H9 (cell line): ENCODE results near the gene AGPAT1. TPM values are rescaled to one million over a fixed set of nuclear protein-coding genes. Genes with fewer than 3 reads are reported as not detected.

Experiments used
- DNase-seq: peaks from one replicate; pipeline ENCODE4 v3.0.0-alpha.2; 2017
- H2AFZ ChIP-seq: one replicate; pipeline ENCODE4 v1.6.1; 2013; ENCODE audit warnings: mild to moderate bottlenecking, low read length, control low read depth, moderate library complexity
- H2AK5ac ChIP-seq: 2 replicates; pipeline ENCODE4 v1.6.1; 2013; ENCODE audit warnings: low read length, control low read depth, mixed read lengths; ENCODE audit not compliant: insufficient read length
- H2BK120ac ChIP-seq: one replicate; pipeline ENCODE4 v1.6.1; 2013; ENCODE audit warnings: low read depth, mild to moderate bottlenecking, low read length, control low read depth, inconsistent platforms; ENCODE audit not compliant: poor library complexity, severe bottlenecking
- H2BK12ac ChIP-seq: 2 replicates; pipeline ENCODE4 v1.6.1; 2013; ENCODE audit warnings: low read length, control low read depth, mixed read lengths, low read depth; ENCODE audit not compliant: insufficient read length
- H2BK15ac ChIP-seq: 2 replicates; pipeline ENCODE4 v1.6.1; 2013; ENCODE audit warnings: low read depth, low read length, control low read depth
- H2BK20ac ChIP-seq: one replicate; pipeline ENCODE4 v1.6.1; 2013; ENCODE audit warnings: low read depth, mild to moderate bottlenecking, low read length, control low read depth, inconsistent platforms; ENCODE audit not compliant: poor library complexity, severe bottlenecking
- H2BK5ac ChIP-seq: 2 replicates; pipeline ENCODE4 v1.6.1; 2013; ENCODE audit warnings: low read length, control low read depth, mixed read lengths; ENCODE audit not compliant: insufficient read length
- H3K14ac ChIP-seq: 2 replicates; pipeline ENCODE4 v1.6.1; 2013; ENCODE audit warnings: low read length, control low read depth; ENCODE audit not compliant: insufficient read depth
- H3K18ac ChIP-seq: 2 replicates; pipeline ENCODE4 v1.6.1; 2013; ENCODE audit warnings: low read depth, mild to moderate bottlenecking, mixed read lengths, low read length, control low read depth; ENCODE audit not compliant: insufficient read length
- H3K23ac ChIP-seq: 2 replicates; pipeline ENCODE4 v1.6.1; 2013; ENCODE audit warnings: low read length, control low read depth, mixed read lengths, low read depth; ENCODE audit not compliant: insufficient read length
- H3K23me2 ChIP-seq: 2 replicates; pipeline ENCODE4 v1.6.1; 2013; ENCODE audit warnings: low read depth, mild to moderate bottlenecking, mixed read lengths, low read length, control low read depth; ENCODE audit not compliant: insufficient read length, poor library complexity, severe bottlenecking
- H3K27ac ChIP-seq: 2 replicates; pipeline ENCODE4 v1.5.1; 2013; ENCODE audit warnings: low read length, control low read depth, mixed read lengths, low read depth; ENCODE audit not compliant: insufficient read length
- H3K27me3 ChIP-seq: 2 replicates; pipeline ENCODE4 v1.6.1; 2013; ENCODE audit warnings: low read length, control low read depth, inconsistent platforms; ENCODE audit not compliant: insufficient read depth
- H3K4ac ChIP-seq: 2 replicates; pipeline ENCODE4 v1.6.1; 2013; ENCODE audit warnings: low read depth, mild to moderate bottlenecking, control low read depth, inconsistent platforms, low read length, moderate library complexity
- H3K4me1 ChIP-seq: 2 replicates; pipeline ENCODE4 v1.6.1; 2013; ENCODE audit warnings: low read length, control low read depth, inconsistent platforms; ENCODE audit not compliant: insufficient read depth
- H3K4me2 ChIP-seq: 2 replicates; pipeline ENCODE4 v1.6.1; 2013; ENCODE audit warnings: low read length, control low read depth, mixed read lengths; ENCODE audit not compliant: insufficient read length, insufficient read depth
- H3K56ac ChIP-seq: 2 replicates; pipeline ENCODE4 v1.6.1; 2013; ENCODE audit warnings: low read depth, mild to moderate bottlenecking, mixed read lengths, low read length, control low read depth; ENCODE audit not compliant: insufficient read length
- H3K79me1 ChIP-seq: 2 replicates; pipeline ENCODE4 v1.6.1; 2013; ENCODE audit warnings: low read depth, mild to moderate bottlenecking, moderate library complexity, low read length, control low read depth, inconsistent platforms; ENCODE audit not compliant: insufficient read depth, poor library complexity, severe bottlenecking
- H3K79me2 ChIP-seq: 2 replicates; pipeline ENCODE4 v1.6.1; 2013; ENCODE audit warnings: low read length, control low read depth, inconsistent platforms; ENCODE audit not compliant: insufficient read depth
- H3K9ac ChIP-seq: 2 replicates; pipeline ENCODE4 v1.6.1; 2013; ENCODE audit warnings: low read length, control low read depth, mixed read lengths; ENCODE audit not compliant: insufficient read length; ENCODE audit errors: extremely low read depth
- H3K9me3 ChIP-seq: one replicate; pipeline ENCODE4 v1.6.1; 2013; ENCODE audit warnings: low read depth, low read length, inconsistent platforms; ENCODE audit not compliant: control insufficient read depth
- H3T11ph ChIP-seq: one replicate; pipeline ENCODE4 v1.6.1; 2013; ENCODE audit warnings: mild to moderate bottlenecking, low read length, control low read depth, inconsistent platforms
- H4K20me1 ChIP-seq: one replicate; pipeline ENCODE4 v1.6.1; 2013; ENCODE audit not compliant: control insufficient read depth, insufficient read length, insufficient read depth
- H4K5ac ChIP-seq: 2 replicates; pipeline ENCODE4 v1.6.1; 2013; ENCODE audit warnings: low read depth, mild to moderate bottlenecking, mixed read lengths, low read length, control low read depth; ENCODE audit not compliant: insufficient read length
- H4K8ac ChIP-seq: replicated peaks from 2 replicates; pipeline ENCODE4 v1.6.1; 2013; ENCODE audit warnings: low read length, control low read depth, mixed read lengths, low read depth; ENCODE audit not compliant: insufficient read length
- H4K91ac ChIP-seq: 2 replicates; pipeline ENCODE4 v1.6.1; 2013; ENCODE audit warnings: low read depth, mild to moderate bottlenecking, moderate library complexity, mixed read lengths, low read length, control low read depth; ENCODE audit not compliant: insufficient read length
- H3K27ac Mint-ChIP-seq, 3 experiments: 2 replicates in 2 of 3; 3 replicates in 1 of 3; pipeline ENCODE4 v1.8.0; 2020 to 2021; ENCODE audit warnings: mixed read lengths in 3 of 3, mild to moderate bottlenecking in 1 of 3, moderate library complexity in 1 of 3
- H3K27me3 Mint-ChIP-seq: 2 replicates; pipeline ENCODE4 v1.8.0; 2021; ENCODE audit warnings: low read depth, mild to moderate bottlenecking, moderate library complexity, mixed read lengths
- H3K36me3 Mint-ChIP-seq, 3 experiments: 2 replicates in 2 of 3; 3 replicates in 1 of 3; pipeline ENCODE4 v1.8.0; 2020 to 2021; ENCODE audit warnings: low read depth in 3 of 3, mixed read lengths in 3 of 3; ENCODE audit not compliant: insufficient read depth in 1 of 3
- H3K4me1 Mint-ChIP-seq, 2 experiments: 2 replicates each; pipeline ENCODE4 v1.8.0; 2020; ENCODE audit warnings: mixed read lengths in 2 of 2
- H3K4me3 Mint-ChIP-seq, 2 experiments: 2 replicates in 1 of 2; 3 replicates in 1 of 2; pipeline ENCODE4 v1.8.0; 2020 to 2021; ENCODE audit warnings: mild to moderate bottlenecking in 2 of 2, mixed read lengths in 2 of 2, moderate library complexity in 1 of 2
- H3K9me3 Mint-ChIP-seq, 2 experiments: 2 replicates in 1 of 2; 3 replicates in 1 of 2; pipeline ENCODE4 v1.8.0; 2020; ENCODE audit warnings: mild to moderate bottlenecking in 2 of 2, mixed read lengths in 2 of 2, moderate library complexity in 1 of 2
- WGBS: extraction: QIAGEN DNeasy Blood & Tissue Kit; methylation state at CpG from one replicate; pipeline ENCODE4 v1.1.7; 2013; ENCODE audit warnings: missing lambda C conversion rate, low lambda C conversion rate, mixed read lengths; ENCODE audit not compliant: insufficient read length; ENCODE audit errors: extremely low coverage; 5-methylcytosine and 5-hydroxymethylcytosine counted together
- total RNA-seq: library from RNA; stranded (reverse); gene quantifications from 2 replicates; pipeline ENCODE4 v1.2.1, GENCODE V29; 2021
- TF ChIP-seq, protein P1 (sequence below): fragments of 200-600 bp; sonication (generic); conservative IDR thresholded peaks from 3 replicates; pipeline ENCODE4 v1.8.0; 2021; ENCODE audit warnings: antibody characterized with exemption, mild to moderate bottlenecking

The AGPAT1 gene
- total RNA-seq, 1 experiment from 2014 or later, result 89.5 TPM

DNA sequence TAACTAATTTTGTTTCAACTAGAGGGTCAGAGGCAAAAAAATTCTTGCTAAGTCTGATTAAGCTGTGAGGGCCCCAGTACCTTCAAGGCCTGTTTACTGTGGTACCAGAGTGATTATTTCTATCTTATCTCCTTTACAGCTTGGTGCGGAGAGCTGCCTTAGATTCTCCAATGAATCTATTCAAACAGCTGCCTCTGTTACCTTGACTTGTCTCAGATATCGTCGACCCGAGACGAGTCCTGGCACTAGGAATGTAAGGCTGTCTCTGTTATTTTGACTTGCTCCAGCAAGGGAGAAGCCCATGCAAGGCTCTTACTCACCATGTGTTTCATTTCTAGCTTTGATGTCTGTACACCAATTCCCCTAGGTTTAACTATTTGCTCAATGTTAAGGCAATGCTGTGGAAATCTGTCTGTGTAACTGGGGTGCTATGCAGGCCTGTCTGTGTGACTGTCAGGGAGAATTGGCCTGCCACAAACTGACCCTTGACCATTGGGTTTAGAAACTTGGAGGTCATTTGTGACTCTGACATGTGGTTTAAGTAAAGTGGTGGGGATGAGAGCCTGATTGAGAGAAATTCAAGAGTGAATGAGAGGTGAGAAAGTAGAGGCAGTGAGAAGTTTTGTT lies 35.4 kb downstream of the AGPAT1 start:
- no peaks in the 10 kb centered on the region for H3K23me2 ChIP-seq

More for the DNA sequence above, 35.4 kb downstream of the AGPAT1 start:
- H3K4ac ChIP-seq, result no peak overlapping the region
- H2BK15ac ChIP-seq, result no peak overlapping the region
- H3K4me1 ChIP-seq, result no peaks in the 10 kb centered on the region
- no peak overlapping the region for H3T11ph ChIP-seq
- no peak overlapping the region for H2BK12ac ChIP-seq
- Mint-ChIP-seq H3K27me3 (peaks cover 5% of the 10 kb centered on the region), H3K4me3 (no peak overlapping the region), H3K4me1 (no peaks in the 10 kb centered on the region), H3K9me3 (no peaks in the 10 kb centered on the region), H3K27ac (no peak overlapping the region), H3K36me3 (no peaks in the 10 kb centered on the region)
- no peak overlapping the region for H2AK5ac ChIP-seq
- WGBS, result no CpG with 5 or more reads among the region's 5 CpGs
- H2BK20ac ChIP-seq, result no peak overlapping the region
- H2BK5ac ChIP-seq, result no peak overlapping the region
- H3K79me1 ChIP-seq, result no peaks in the 10 kb centered on the region
- no peak overlapping the region for H4K5ac ChIP-seq
- no peak overlapping the region for H2BK120ac ChIP-seq
- no peak overlapping the region for H3K9ac ChIP-seq
- H3K27me3 ChIP-seq, result no peaks in the 10 kb centered on the region
- H3K79me2 ChIP-seq, result no peaks in the 10 kb centered on the region
- H4K8ac ChIP-seq, result no peak overlapping the region
- H2AFZ ChIP-seq, result no peak overlapping the region
- TF ChIP-seq, protein P1, sequence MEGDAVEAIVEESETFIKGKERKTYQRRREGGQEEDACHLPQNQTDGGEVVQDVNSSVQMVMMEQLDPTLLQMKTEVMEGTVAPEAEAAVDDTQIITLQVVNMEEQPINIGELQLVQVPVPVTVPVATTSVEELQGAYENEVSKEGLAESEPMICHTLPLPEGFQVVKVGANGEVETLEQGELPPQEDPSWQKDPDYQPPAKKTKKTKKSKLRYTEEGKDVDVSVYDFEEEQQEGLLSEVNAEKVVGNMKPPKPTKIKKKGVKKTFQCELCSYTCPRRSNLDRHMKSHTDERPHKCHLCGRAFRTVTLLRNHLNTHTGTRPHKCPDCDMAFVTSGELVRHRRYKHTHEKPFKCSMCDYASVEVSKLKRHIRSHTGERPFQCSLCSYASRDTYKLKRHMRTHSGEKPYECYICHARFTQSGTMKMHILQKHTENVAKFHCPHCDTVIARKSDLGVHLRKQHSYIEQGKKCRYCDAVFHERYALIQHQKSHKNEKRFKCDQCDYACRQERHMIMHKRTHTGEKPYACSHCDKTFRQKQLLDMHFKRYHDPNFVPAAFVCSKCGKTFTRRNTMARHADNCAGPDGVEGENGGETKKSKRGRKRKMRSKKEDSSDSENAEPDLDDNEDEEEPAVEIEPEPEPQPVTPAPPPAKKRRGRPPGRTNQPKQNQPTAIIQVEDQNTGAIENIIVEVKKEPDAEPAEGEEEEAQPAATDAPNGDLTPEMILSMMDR, result no peak
- no peak overlapping the region for H3K27ac ChIP-seq
- no peak overlapping the region for H3K14ac ChIP-seq
- H3K9me3 ChIP-seq, result no peaks in the 10 kb centered on the region
- no peak overlapping the region for H3K18ac ChIP-seq
- no peak overlapping the region for H4K91ac ChIP-seq
- DNase-seq, result no peak
- H3K4me2 ChIP-seq, result no peak overlapping the region
- no peak overlapping the region for H3K56ac ChIP-seq
- H4K20me1 ChIP-seq, result no peaks in the 10 kb centered on the region
- no peak overlapping the region for H3K23ac ChIP-seq
